Esophagus muscularis mucosa (tissue), 4 donors: Measurements from ENCODE around the gene NEMP2. TPM values are rescaled to one million over a fixed set of nuclear protein-coding genes. Genes with fewer than 3 reads are reported as not detected.
"Not testable (repeated sequence)": the region's sequence is repeated elsewhere in the genome, so short reads cannot be mapped to it uniquely, and the experiment has no call there.

Experiments used
- DNase-seq: peaks from one replicate; pipeline ENCODE4 v3.0.0-alpha.2; 2017; ENCODE audit errors: extremely low spot score
- H3K27ac ChIP-seq, 4 donors: fragments of 200-600 bp; sonication (generic); replicated peaks in 1 of 4; 1 replicate in 3 of 4; 2 replicates in 1 of 4; pipeline ENCODE4 v1.5.1; 2016 to 2019; ENCODE audit warnings: mild to moderate bottlenecking in 1 of 4
- H3K27me3 ChIP-seq, 4 donors: fragments of 200-600 bp; sonication (generic); one replicate each; pipeline versions ENCODE4 v1.5.1 to v1.6.0; 2016 to 2019
- H3K36me3 ChIP-seq, 4 donors: fragments of 200-600 bp; sonication (generic); one replicate each; pipeline ENCODE4 v1.5.1; 2016 to 2019
- H3K4me1 ChIP-seq, 4 donors: fragments of 200-600 bp; sonication (generic); one replicate each; pipeline ENCODE4 v1.5.1; 2016 to 2019
- H3K4me3 ChIP-seq, 4 donors: fragments of 200-600 bp; sonication (generic); 1 replicate in 2 of 4; 2 replicates in 2 of 4; pipeline ENCODE4 v1.5.1; 2016 to 2019; ENCODE audit warnings: mild to moderate bottlenecking in 4 of 4, moderate library complexity in 1 of 4
- H3K9me3 ChIP-seq, 4 donors: fragments of 200-600 bp; sonication (generic); 1 replicate in 3 of 4; 2 replicates in 1 of 4; pipeline ENCODE4 v1.5.1; 2016 to 2019
- EP300 ChIP-seq: sonication (generic); formaldehyde crosslinking; IDR thresholded peaks from one replicate; pipeline ENCODE4 v1.6.1; 2017; ENCODE audit warnings: antibody characterized with exemption
- POLR2A ChIP-seq: fragments of 450-650 bp; IDR thresholded peaks from one replicate; pipeline ENCODE4 v1.6.1; 2017; ENCODE audit warnings: antibody characterized with exemption, moderate library complexity, mild to moderate bottlenecking, low read depth
- POLR2AphosphoS5 ChIP-seq, 2 donors: sonication (generic); formaldehyde crosslinking; IDR thresholded peaks; one replicate each; pipeline ENCODE4 v1.6.1; 2017; ENCODE audit warnings: antibody characterized with exemption in 2 of 2
- WGBS: methylation state at CpG from one replicate; pipeline ENCODE4 v1.1.5; 2018; 5-methylcytosine and 5-hydroxymethylcytosine counted together
- intact Hi-C: fragments of 100-400 bp; cut with DNase I; formaldehyde crosslinking; loops from one replicate; pipeline ENCODE4 v1.15.1; 2023
- total RNA-seq, 4 donors: library from RNA; depleted of rRNA; stranded (reverse); fragments of >200 nt; gene quantifications; one replicate each; pipeline versions ENCODE4 v1.1.0 to v1.2.1, GENCODE V29; 2016
- TF ChIP-seq, protein P1 (sequence below), 3 experiments: fragments of 200-600 bp in 2 of 3; fragments of 450-650 bp in 1 of 3; sonication (generic) in 2 of 3; IDR thresholded peaks; one replicate each; pipeline ENCODE4 v1.5.1; 2017 to 2019; ENCODE audit warnings: antibody characterized with exemption in 3 of 3, mild to moderate bottlenecking in 2 of 3, moderate library complexity in 1 of 3

NEMP2 gene
- total RNA-seq, 4 donors from 2014 or later: 2.5 to 5.7 (median 4.3) TPM

DNA sequence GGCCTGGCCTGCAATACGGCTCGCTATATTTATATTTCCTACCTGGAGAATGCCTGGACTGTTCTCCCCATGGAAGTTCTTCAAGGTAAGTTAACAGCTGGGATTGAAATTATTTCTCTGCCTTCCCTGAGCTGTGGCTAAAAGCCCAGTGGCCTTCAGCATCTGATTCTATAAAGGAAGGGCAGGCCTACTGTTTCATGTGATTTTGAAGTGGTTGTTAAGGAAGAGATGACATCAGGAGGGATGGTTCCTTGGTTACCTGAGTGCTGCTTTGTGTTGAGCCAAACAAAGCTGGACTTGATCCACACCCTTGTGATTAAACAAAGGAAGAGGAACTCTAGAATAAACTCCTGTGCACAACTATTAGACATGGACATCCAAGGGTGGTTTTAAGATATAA, 64.8 kb downstream of the NEMP2 start:
- Histone ChIP-seq H3K27ac (peak overlapping the region; percentile 81 to 89 (median 83)), H3K27me3 (no peaks in the 10 kb centered on the region), H3K4me1 (peaks cover 38 to 58% (median 54%) of the 10 kb centered on the region in 4 donors), H3K36me3 (peaks cover 0 to 8% (median 7%) of the 10 kb centered on the region in 4 donors), H3K4me3 (peak overlapping the region in 1 of 4 donors; percentile 5), H3K9me3 (no peaks in the 10 kb centered on the region)
- 17% methylated on average over 2 of the region's 2 CpGs for WGBS
- no peak for DNase-seq
- intact Hi-C loops: no loop called here
- TF ChIP-seq EP300 (no peak), POLR2AphosphoS5 (IDR thresholded peaks at IDR 0.05) (peak; percentile 66 to 72)
- TF ChIP-seq, protein P1, sequence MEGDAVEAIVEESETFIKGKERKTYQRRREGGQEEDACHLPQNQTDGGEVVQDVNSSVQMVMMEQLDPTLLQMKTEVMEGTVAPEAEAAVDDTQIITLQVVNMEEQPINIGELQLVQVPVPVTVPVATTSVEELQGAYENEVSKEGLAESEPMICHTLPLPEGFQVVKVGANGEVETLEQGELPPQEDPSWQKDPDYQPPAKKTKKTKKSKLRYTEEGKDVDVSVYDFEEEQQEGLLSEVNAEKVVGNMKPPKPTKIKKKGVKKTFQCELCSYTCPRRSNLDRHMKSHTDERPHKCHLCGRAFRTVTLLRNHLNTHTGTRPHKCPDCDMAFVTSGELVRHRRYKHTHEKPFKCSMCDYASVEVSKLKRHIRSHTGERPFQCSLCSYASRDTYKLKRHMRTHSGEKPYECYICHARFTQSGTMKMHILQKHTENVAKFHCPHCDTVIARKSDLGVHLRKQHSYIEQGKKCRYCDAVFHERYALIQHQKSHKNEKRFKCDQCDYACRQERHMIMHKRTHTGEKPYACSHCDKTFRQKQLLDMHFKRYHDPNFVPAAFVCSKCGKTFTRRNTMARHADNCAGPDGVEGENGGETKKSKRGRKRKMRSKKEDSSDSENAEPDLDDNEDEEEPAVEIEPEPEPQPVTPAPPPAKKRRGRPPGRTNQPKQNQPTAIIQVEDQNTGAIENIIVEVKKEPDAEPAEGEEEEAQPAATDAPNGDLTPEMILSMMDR (IDR thresholded peaks at IDR 0.05): no peak

DNA sequence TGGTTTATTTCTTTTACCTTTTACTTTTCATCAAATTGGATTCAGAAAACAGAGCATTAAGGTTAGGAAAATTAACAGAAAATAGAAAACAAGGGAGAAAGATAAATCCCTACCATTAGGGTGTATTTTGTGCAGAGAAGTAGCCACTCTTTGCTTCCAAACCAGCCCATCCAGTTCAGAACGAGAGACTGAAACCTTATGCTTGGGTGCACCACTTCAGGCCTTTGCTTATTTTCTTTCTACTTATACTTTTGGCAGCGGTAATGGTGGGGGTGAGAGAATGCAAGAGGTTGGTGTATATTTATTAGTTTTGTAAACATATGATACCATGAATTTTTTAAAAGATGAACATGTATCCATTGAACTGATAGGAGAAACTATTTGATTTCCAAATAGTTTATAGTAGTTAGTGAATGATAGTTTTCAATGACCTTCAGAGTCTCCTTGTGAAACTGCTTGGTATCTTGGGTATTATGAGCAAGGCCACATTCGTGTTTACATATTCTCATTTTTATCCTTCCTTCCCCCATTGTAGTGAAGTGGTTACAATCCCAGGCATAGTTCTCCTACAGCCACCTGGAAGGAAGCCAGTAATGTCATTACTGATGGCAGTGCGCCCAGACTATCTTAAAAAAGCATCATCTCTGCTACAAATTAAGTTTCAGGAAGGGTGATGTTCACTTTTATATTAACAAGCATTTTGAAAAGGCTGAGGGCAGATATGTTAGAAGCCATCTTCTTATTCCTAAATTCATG, 65.5 kb downstream of the NEMP2 start:
- DNase-seq: no peak
- Histone ChIP-seq H3K36me3 (peaks cover 0 to 8% (median 7%) of the 10 kb centered on the region in 4 donors), H3K4me3 (peak overlapping the region in 1 of 4 donors; percentile 5), H3K4me1 (peaks cover 38 to 63% (median 56%) of the 10 kb centered on the region in 4 donors), H3K9me3 (no peaks in the 10 kb centered on the region), H3K27me3 (no peaks in the 10 kb centered on the region), H3K27ac (peak overlapping the region; percentile 81 to 89 (median 83))
- TF ChIP-seq POLR2AphosphoS5 (IDR thresholded peaks at IDR 0.05) (peak; percentile 61 to 62), POLR2A (no peak)
- intact Hi-C loops: no loop called here
- 16% methylated on average over 4 of the region's 4 CpGs for WGBS

DNA sequence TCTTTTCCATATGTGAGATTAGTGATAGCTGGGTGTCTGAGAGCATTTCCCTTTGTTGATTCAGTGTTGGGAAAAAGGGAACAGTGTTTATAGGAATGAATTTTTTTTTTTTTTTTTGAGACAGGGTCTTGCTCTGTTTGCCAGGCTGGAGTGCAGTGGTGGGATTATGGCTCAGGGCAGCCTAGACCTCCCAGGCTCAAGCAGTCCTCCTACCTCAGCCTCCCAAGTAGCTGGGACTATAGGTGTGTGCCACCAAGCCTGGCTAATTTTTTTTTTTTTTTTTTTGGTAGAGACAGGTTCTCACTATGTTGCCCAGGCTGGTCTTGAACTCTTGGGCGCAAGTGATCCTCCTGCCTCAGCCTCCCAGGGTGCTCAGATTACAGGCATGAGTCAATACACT, 66.2 kb downstream of the NEMP2 start:
- DNase-seq, H3K36me3 ChIP-seq, intact Hi-C loops, H3K4me3 ChIP-seq, H3K27me3 ChIP-seq, H3K9me3 ChIP-seq: not testable (repeated sequence)
- Histone ChIP-seq H3K27ac (peak overlapping the region; percentile 81 to 89 (median 83)), H3K4me1 (peaks cover 38 to 63% (median 56%) of the 10 kb centered on the region in 4 donors)
- 89% methylated on average over 1 of the region's 1 CpG for WGBS

DNA sequence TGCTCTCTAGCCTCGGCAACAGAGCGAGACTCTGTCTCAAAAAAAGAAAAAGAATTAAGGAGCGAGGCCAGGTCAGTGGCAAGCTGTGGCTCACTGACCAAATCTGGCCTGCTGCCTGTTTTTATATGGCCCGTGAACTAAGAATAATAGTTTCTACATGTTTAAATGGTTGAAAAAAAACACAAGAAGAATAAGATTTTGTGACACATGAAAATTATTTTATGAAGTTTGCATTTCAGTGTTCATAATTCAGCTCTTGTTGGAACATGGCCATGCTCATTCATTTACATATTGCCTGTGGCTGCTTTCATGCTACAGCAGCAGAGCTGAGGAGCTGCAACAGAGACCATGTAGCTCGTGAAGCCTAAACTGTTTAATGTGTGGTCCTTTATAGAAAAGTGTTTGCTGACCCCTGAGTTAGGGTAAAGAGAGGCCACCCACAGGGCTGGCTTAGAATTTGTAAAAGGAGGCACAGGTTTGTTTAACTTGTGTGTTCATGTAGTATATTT, 66.9 kb downstream of the NEMP2 start:
- peaks cover 0 to 8% (median 7%) of the 10 kb centered on the region in 4 donors for H3K36me3 ChIP-seq
- H3K27me3 ChIP-seq: no peaks in the 10 kb centered on the region
- 25% methylated on average over 5 of the region's 5 CpGs for WGBS
- intact Hi-C loops: no loop called here
- TF ChIP-seq POLR2A: no peak
- TF ChIP-seq EP300: no peak
- TF ChIP-seq, protein P1 (IDR thresholded peaks at IDR 0.05): no peak
- no peak for TF ChIP-seq POLR2AphosphoS5 (IDR thresholded peaks at IDR 0.05)
- no peak for DNase-seq
- peak overlapping the region in 3 of 4 donors; percentile 5 to 13 (median 6) for H3K4me3 ChIP-seq
- H3K9me3 ChIP-seq: no peaks in the 10 kb centered on the region
- H3K27ac ChIP-seq: peak overlapping the region; percentile 81 to 89 (median 83)
- H3K4me1 ChIP-seq: peaks cover 38 to 63% (median 58%) of the 10 kb centered on the region in 4 donors

DNA sequence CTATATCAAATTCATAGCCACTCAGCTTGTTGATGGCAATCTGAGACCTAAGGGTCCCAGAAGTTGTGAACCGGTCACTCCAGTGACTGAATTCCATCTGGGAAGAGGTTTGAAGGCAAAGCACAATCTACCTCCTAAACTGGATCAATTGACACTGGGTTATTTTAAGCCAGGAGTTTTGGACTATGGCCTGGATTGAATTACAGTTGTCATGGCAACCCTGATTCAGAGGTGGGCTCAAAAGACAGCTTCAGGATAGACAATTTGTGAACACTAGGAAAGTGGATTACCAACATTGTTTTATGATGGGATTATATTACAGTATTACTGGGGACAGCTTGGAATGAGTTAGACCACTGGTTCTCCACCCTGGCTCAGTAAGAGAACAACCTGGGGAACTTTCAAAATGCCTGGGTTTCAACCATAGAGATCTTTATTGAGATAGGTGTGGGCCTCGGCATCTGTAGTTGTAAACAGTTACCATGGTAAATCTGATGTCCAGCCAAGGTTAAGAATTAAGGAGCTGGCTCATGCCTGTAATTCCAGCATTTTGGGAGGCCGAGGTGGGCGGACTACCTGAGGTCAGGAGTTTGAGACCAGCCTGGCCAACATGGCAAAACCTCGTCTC, 67.6 kb downstream of the NEMP2 start:
- Histone ChIP-seq H3K27ac (peak overlapping the region; percentile 81 to 89 (median 83)), H3K4me3 (peak overlapping the region in 2 of 4 donors; percentile 5 to 13), H3K4me1 (peaks cover 38 to 65% (median 58%) of the 10 kb centered on the region in 4 donors), H3K36me3 (peaks cover 0 to 8% (median 7%) of the 10 kb centered on the region in 4 donors), H3K9me3 (no peaks in the 10 kb centered on the region), H3K27me3 (no peaks in the 10 kb centered on the region)
- TF ChIP-seq, protein P1 (IDR thresholded peaks at IDR 0.05): no peak
- TF ChIP-seq EP300 (no peak), POLR2A (no peak), POLR2AphosphoS5 (IDR thresholded peaks at IDR 0.05) (no peak)
- 42% methylated on average over 5 of the region's 5 CpGs for WGBS
- intact Hi-C loops: no loop called here
- no peak for DNase-seq
